Measurements from ENCODE around the gene CUX1.
"Not testable (repeated sequence)": the region's sequence is repeated elsewhere in the genome, so short reads cannot be mapped to it uniquely, and the experiment has no call there.

Gene CUX1

GRCh38 chr7:102018876-102019275 lies 201.4 kb downstream of the CUX1 start:
- DNase-seq (ENCODE audit: low read depth, low spot score) = no peak
- H3K4me3 ChIP-seq (ENCODE audit: low read depth, low read length) = no peak overlapping the region
- ChIA-PET POLR2A (no interaction called here), CTCF (no interaction called here)
- TF ChIP-seq, protein P1, sequence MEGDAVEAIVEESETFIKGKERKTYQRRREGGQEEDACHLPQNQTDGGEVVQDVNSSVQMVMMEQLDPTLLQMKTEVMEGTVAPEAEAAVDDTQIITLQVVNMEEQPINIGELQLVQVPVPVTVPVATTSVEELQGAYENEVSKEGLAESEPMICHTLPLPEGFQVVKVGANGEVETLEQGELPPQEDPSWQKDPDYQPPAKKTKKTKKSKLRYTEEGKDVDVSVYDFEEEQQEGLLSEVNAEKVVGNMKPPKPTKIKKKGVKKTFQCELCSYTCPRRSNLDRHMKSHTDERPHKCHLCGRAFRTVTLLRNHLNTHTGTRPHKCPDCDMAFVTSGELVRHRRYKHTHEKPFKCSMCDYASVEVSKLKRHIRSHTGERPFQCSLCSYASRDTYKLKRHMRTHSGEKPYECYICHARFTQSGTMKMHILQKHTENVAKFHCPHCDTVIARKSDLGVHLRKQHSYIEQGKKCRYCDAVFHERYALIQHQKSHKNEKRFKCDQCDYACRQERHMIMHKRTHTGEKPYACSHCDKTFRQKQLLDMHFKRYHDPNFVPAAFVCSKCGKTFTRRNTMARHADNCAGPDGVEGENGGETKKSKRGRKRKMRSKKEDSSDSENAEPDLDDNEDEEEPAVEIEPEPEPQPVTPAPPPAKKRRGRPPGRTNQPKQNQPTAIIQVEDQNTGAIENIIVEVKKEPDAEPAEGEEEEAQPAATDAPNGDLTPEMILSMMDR (IDR thresholded peaks at IDR 0.05; ENCODE audit: insufficient read depth, low read length, missing control alignments) = no peak

DNA sequence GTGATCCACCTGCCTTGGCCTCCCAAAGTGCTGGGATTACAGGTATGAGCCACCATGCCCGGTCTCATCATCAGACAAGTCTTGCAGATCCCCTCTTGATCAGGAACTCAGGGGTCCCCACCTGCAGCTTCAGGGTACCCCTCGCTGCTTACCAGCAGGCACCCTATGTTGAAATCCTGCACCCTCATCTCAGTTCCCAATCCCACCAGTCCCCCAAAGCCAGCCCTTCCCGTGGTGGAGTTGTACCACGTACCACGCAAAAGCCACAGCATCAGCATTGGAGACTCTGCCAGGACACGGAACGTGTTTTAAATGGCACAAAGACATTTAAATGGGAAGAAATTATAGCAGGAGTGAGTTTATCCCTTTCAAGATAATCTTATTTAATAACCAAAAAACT lies 202.0 kb downstream of the CUX1 start:
- ChIA-PET CTCF (no interaction called here), POLR2A (no interaction called here)
- TF ChIP-seq, protein P1 (IDR thresholded peaks at IDR 0.05; ENCODE audit: insufficient read depth, low read length, missing control alignments) = no peak
- no peak for DNase-seq (ENCODE audit: low read depth, low spot score)
- no peak overlapping the region for H3K4me3 ChIP-seq (ENCODE audit: low read depth, low read length)

DNA sequence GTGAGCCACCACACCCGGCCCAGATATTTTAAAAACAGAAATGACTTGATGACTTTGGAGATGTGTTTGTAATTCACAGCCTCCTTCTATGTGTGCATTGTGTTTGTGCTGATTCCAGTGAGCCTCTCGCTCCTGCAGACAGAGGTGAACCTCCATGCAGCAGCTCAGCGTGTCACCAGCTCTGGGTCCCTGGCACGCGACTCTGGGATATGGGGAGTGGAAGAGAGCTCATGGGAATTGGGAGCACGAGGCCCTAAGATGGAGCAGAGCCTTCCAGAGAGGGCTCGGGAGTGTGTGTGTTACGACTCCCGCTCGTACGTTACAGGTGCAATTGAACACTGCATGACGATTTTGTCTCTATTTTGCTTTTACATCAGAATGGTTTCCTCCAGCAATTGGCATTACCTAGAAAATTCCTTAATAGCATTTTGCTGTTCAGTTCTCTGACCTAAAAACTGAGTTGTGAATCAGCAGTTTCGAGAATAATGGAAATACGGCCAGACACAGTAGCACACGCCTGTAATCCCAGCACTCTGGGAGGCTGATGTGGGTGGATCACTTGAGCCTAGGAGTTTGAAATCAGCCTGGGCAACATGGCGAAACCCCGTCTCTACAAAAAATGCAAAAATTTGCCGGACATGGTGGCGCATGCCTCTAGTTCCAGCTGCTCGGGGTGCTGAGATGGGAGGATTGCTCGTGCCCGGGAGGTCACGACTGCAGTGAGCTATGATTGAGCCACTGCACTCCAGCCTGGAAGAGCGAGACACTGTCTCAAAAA lies 204.6 kb downstream of the CUX1 start:
- ChIA-PET POLR2A (interaction anchor here (0.6 kb wide), 1 partner anchor 101 kb away, joined by 3 read pairs; no protein-coding TSS in a partner anchor), CTCF (no interaction called here)
- DNase-seq (ENCODE audit: low read depth, low spot score) = no peak
- H3K4me3 ChIP-seq (ENCODE audit: low read depth, low read length) = no peak overlapping the region
- TF ChIP-seq, protein P1 (IDR thresholded peaks at IDR 0.05; ENCODE audit: insufficient read depth, low read length, missing control alignments) = no peak

- TF ChIP-seq, protein P1 (IDR thresholded peaks at IDR 0.05; ENCODE audit: insufficient read depth, low read length, missing control alignments) = no peak
- no peak for DNase-seq (ENCODE audit: low read depth, low spot score)
- ChIA-PET CTCF (interaction anchor here (0.6 to 1.0 kb wide), 2 partner anchors 23 to 330 kb away, joined by 3 read pairs; no protein-coding TSS in a partner anchor), POLR2A (no interaction called here)
- no peak overlapping the region for H3K4me3 ChIP-seq (ENCODE audit: low read depth, low read length)
Observed at GRCh38 chr7:102024005-102024768, 206.8 kb downstream of the CUX1 start.

DNA sequence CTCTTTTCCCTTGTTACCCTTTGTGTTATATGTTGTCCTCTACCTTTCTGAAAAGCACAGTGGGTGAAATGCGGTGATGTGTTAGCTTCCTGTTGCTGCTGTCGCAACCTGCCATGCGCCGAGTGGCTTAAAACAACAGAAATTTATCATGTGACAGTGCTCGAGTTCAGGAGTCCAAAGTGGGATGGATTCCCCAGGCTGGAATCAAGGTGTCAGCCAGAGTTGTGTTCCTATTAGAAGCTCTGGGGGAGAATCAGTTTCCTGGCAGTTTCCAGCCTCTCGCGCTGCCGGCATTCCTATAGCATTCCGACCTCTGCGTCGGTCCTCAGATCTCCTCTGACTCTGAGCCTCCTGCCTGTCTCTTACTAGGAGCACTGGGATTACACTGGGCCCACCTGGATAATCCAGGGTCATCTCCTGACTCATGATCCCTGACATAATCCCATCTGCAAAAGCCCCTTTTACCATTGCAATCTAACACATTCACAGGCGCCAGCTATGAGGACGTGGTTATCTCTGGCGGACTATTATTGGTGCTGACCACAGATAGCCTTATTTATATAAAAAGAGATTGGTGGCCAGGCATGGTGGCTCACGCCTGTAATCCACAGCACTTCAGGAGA lies 207.5 kb downstream of the CUX1 start:
- TF ChIP-seq, protein P1 (IDR thresholded peaks at IDR 0.05; ENCODE audit: insufficient read depth, low read length, missing control alignments) = no peak
- H3K4me3 ChIP-seq (ENCODE audit: low read depth, low read length) = no peak overlapping the region
- ChIA-PET POLR2A (no interaction called here), CTCF (interaction anchor here (0.6 kb wide), 1 partner anchor 331 kb away, joined by 3 read pairs; no protein-coding TSS in a partner anchor)
- no peak for DNase-seq (ENCODE audit: low read depth, low spot score)

- DNase-seq (ENCODE audit: low read depth, low spot score); CTCF ChIA-PET; POLR2A ChIA-PET; H3K4me3 ChIP-seq (ENCODE audit: low read depth, low read length): not testable (repeated sequence)
Observed at GRCh38 chr7:102025777-102026176, 208.4 kb downstream of the CUX1 start.
